Measurements from ENCODE around the gene PTPN18.

DNA sequence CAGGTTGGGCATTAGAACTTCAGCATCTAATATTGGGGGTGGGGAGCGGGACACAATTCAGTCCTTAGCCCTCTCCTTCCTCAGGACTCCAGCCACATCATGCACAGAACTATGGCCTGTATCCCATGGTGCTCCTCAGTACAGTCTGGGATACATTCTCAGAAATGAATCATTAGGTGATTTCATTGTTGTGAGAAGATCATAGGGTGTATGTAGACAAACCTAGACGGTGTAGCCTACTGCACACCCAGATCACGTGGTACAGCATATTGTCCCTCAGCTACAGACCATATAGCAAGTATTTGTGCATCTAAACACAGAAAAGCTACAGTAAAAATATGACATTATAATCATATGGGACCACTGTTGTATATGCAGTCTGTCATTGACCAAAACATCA, 36.3 kb upstream of the PTPN18 start:
- TF ChIP-seq, protein P1, sequence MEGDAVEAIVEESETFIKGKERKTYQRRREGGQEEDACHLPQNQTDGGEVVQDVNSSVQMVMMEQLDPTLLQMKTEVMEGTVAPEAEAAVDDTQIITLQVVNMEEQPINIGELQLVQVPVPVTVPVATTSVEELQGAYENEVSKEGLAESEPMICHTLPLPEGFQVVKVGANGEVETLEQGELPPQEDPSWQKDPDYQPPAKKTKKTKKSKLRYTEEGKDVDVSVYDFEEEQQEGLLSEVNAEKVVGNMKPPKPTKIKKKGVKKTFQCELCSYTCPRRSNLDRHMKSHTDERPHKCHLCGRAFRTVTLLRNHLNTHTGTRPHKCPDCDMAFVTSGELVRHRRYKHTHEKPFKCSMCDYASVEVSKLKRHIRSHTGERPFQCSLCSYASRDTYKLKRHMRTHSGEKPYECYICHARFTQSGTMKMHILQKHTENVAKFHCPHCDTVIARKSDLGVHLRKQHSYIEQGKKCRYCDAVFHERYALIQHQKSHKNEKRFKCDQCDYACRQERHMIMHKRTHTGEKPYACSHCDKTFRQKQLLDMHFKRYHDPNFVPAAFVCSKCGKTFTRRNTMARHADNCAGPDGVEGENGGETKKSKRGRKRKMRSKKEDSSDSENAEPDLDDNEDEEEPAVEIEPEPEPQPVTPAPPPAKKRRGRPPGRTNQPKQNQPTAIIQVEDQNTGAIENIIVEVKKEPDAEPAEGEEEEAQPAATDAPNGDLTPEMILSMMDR (IDR thresholded peaks at IDR 0.05) = no peak
- TF ChIP-seq POLR2A (IDR thresholded peaks at IDR 0.05) = no peak
